ENCODE results near the gene SPIRE2. TPM values are rescaled to one million over a fixed set of nuclear protein-coding genes. Genes with fewer than 3 reads are reported as not detected.
"Not testable (repeated sequence)": the region's sequence is repeated elsewhere in the genome, so short reads cannot be mapped to it uniquely, and the experiment has no call there.

SPIRE2 gene
- total and polyA plus RNA-seq, 2 donors (not counting 1 experiment from before 2014, with no cell fraction given), result 0.98 to 2.0 TPM

DNA sequence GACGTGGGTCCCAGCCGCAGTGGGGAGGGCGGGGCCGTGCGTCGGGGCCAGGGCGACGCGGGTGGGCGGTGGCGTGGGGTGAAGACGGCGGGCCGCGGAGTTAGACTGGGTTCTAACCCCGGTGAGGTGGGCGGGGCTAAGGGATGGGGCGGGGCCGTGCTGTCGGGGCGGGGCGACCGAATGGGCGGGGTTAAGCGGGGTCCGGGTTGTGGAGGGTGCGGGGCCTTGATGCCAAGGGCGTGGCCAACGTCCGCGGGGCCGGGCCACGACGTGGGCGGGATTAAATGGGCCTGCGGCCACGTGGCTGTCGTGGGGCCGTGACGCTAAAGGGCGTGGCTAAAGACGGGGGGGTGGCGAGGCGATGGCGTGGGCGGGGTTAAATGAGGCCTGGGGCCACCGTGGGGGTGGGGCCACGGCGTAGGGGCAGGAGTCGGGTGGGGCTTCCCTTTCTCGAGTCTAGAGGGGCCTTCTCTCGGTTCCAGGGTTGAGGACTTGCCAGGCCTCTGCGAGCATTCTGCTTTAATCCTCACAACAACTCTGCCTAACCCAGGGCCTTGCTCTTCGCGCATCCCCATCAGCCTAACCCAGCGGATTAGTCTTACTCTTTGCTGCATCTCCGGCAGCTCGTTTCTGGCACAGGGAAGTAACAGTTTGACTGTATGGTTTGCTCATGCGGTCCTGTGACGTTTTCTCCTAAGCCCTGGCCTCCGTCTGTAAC lies 45.9 kb downstream of the SPIRE2 start:
- H2AFZ ChIP-seq (ENCODE audit: insufficient read depth, low read depth, low read length, poor library complexity, severe bottlenecking), result peak overlapping the region; percentile 28
- no peaks in the 10 kb centered on the region for H3K9me3 ChIP-seq (ENCODE audit: control extremely low read depth in 1 of 3, control insufficient read depth in 2 of 3, insufficient read depth in 1 of 3, low read length in 2 of 3)
- WGBS (ENCODE audit: insufficient coverage), result under 1% methylated on average over 50 of the region's 61 CpGs
- ATAC-seq (ENCODE audit: low read depth) (peak; percentile 82), DNase-seq (peak; percentile 99)
- H3K4me3 ChIP-seq (ENCODE audit: control extremely low read depth in 1 of 5, extremely low read depth in 1 of 5, insufficient read depth in 1 of 5, low read depth in 2 of 5, low read length in 4 of 5), result peak overlapping the region in 4 of 5 experiments; percentile 92 to 99 (median 97)
- Mint-ChIP-seq H3K4me3 (peak overlapping the region; percentile 95), H3K4me1 (peaks cover 16% of the 10 kb centered on the region), H3K27ac (peak overlapping the region; percentile 99), H3K27me3 (no peaks in the 10 kb centered on the region), H3K9me3 (ENCODE audit: insufficient read depth) (no peaks in the 10 kb centered on the region)
- H3K79me2 ChIP-seq (ENCODE audit: control insufficient read depth, insufficient read depth, low read length), result peaks cover 54% of the 10 kb centered on the region
- intact Hi-C loops (cut with micrococcal nuclease), result loop anchor here (1.0 kb wide), 4 partner anchors 58 to 188 kb away; partner anchors contain the start of genes CDK10, FANCA, SPATA2L and ZNF276
- H4K20me1 ChIP-seq (ENCODE audit: control insufficient read depth, insufficient read depth, low read length, poor library complexity, severe bottlenecking), result peaks cover 47% of the 10 kb centered on the region
- POLR2A ChIA-PET, result interaction anchor here (0.6 to 2.0 kb wide), 15 partner anchors 10 to 826 kb away, joined by 3 to 13 read pairs (median 5); partner anchors contain the start of gene CDK10
- peak overlapping the region; percentile 100 for H3K27ac ChIP-seq (ENCODE audit: low read length in 2 of 2)
- H3K4me1 ChIP-seq (ENCODE audit: control insufficient read depth in 2 of 2, insufficient read depth in 2 of 2, low read length in 2 of 2), result peaks cover 14 to 19% of the 10 kb centered on the region in 2 donors
- H3K36me3 ChIP-seq (replicated peaks in 1 of 2; ENCODE audit: control extremely low read depth in 1 of 2, control insufficient read depth in 1 of 2, extremely low read depth in 1 of 2, insufficient read depth in 2 of 2, low read length in 1 of 2), result peaks cover 0 to 27% of the 10 kb centered on the region in 2 experiments
- peak overlapping the region; percentile 100 for H3K9ac ChIP-seq (ENCODE audit: low read length)
- no peaks in the 10 kb centered on the region for H3K27me3 ChIP-seq (replicated peaks in 1 of 4; ENCODE audit: control extremely low read depth in 1 of 4, control insufficient read depth in 3 of 4, insufficient read depth in 4 of 4, low read length in 3 of 4)
- TF ChIP-seq, protein P1, sequence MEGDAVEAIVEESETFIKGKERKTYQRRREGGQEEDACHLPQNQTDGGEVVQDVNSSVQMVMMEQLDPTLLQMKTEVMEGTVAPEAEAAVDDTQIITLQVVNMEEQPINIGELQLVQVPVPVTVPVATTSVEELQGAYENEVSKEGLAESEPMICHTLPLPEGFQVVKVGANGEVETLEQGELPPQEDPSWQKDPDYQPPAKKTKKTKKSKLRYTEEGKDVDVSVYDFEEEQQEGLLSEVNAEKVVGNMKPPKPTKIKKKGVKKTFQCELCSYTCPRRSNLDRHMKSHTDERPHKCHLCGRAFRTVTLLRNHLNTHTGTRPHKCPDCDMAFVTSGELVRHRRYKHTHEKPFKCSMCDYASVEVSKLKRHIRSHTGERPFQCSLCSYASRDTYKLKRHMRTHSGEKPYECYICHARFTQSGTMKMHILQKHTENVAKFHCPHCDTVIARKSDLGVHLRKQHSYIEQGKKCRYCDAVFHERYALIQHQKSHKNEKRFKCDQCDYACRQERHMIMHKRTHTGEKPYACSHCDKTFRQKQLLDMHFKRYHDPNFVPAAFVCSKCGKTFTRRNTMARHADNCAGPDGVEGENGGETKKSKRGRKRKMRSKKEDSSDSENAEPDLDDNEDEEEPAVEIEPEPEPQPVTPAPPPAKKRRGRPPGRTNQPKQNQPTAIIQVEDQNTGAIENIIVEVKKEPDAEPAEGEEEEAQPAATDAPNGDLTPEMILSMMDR (IDR thresholded peaks at IDR 0.05), result no peak
- TF ChIP-seq EZH2 (IDR thresholded peaks at IDR 0.05; ENCODE audit: borderline replicate concordance, insufficient read depth, low read depth, low read length, poor library complexity, severe bottlenecking), result no peak
- H3K4me2 ChIP-seq (replicated peaks; ENCODE audit: low read depth, low read length, poor library complexity, severe bottlenecking), result peak overlapping the region; percentile 92
- CTCF ChIA-PET, result interaction anchor here (0.7 to 3.8 kb wide), 3 partner anchors 13 to 175 kb away, joined by 3 to 40 read pairs (median 3); no protein-coding TSS in a partner anchor

GRCh38 chr16:89879123-89879522 lies 50.8 kb downstream of the SPIRE2 start:
- DNase-seq, result peak; percentile 26
- H3K27ac ChIP-seq (ENCODE audit: low read length in 2 of 2); POLR2A ChIA-PET; H3K27me3 Mint-ChIP-seq; H3K27me3 ChIP-seq (replicated peaks in 1 of 4; ENCODE audit: control extremely low read depth in 1 of 4, control insufficient read depth in 3 of 4, insufficient read depth in 4 of 4, low read length in 3 of 4); CTCF ChIA-PET; H3K9ac ChIP-seq (ENCODE audit: low read length); H2AFZ ChIP-seq (ENCODE audit: insufficient read depth, low read depth, low read length, poor library complexity, severe bottlenecking); H3K9me3 ChIP-seq (ENCODE audit: control extremely low read depth in 1 of 3, control insufficient read depth in 2 of 3, insufficient read depth in 1 of 3, low read length in 2 of 3); intact Hi-C loops (cut with micrococcal nuclease); H3K27ac Mint-ChIP-seq; ATAC-seq (ENCODE audit: low read depth); H3K4me3 ChIP-seq (ENCODE audit: control extremely low read depth in 1 of 5, extremely low read depth in 1 of 5, insufficient read depth in 1 of 5, low read depth in 2 of 5, low read length in 4 of 5); H3K9me3 Mint-ChIP-seq (ENCODE audit: insufficient read depth); H3K4me3 Mint-ChIP-seq; H3K4me2 ChIP-seq (replicated peaks; ENCODE audit: low read depth, low read length, poor library complexity, severe bottlenecking): not testable (repeated sequence)
- H3K36me3 ChIP-seq (replicated peaks in 1 of 2; ENCODE audit: control extremely low read depth in 1 of 2, control insufficient read depth in 1 of 2, extremely low read depth in 1 of 2, insufficient read depth in 2 of 2, low read length in 1 of 2), result peaks cover 10 to 66% of the 10 kb centered on the region in 2 experiments
- H3K4me1 ChIP-seq (ENCODE audit: control insufficient read depth in 2 of 2, insufficient read depth in 2 of 2, low read length in 2 of 2), result peaks cover 10% of the 10 kb centered on the region in 2 donors
- WGBS (ENCODE audit: insufficient coverage), result 97% methylated on average over 19 of the region's 28 CpGs
- peaks cover 95% of the 10 kb centered on the region for H3K79me2 ChIP-seq (ENCODE audit: control insufficient read depth, insufficient read depth, low read length)
- H4K20me1 ChIP-seq (ENCODE audit: control insufficient read depth, insufficient read depth, low read length, poor library complexity, severe bottlenecking), result peaks cover 92% of the 10 kb centered on the region
- H3K4me1 Mint-ChIP-seq, result peaks cover 19% of the 10 kb centered on the region
